A549 (cell line): ENCODE data around the gene NCOA3. TPM values are rescaled to one million over a fixed set of nuclear protein-coding genes. Genes with fewer than 3 reads are reported as not detected.
A peak's percentile ranks its signal among the peaks of the same experiment; 100 is the strongest.

Experiments used
- ATAC-seq, 2 experiments: fragments of 200-7000 bp in 1 of 2; fragments of >200 bp in 1 of 2; cut with Nextera tagmentation in 1 of 2; cut with Tn5 transposase in 1 of 2; 3 replicates each; pipeline versions ENCODE4 v1.8.0 to v1.9.1; 2018 to 2020; ENCODE audit warnings: mild to moderate bottlenecking in 1 of 2, moderate library complexity in 1 of 2
- CTCF ChIA-PET: fragments of 300-600 bp; sonication (Branson Sonifier 250); formaldehyde crosslinking; extraction: SDS; loops from one replicate; lab custom pipeline; 2021; ENCODE audit warnings: antibody characterized with exemption, inconsistent platforms; lab: Yijun Ruan, JAX
- POLR2A ChIA-PET: fragments of 350-600 bp; formaldehyde crosslinking; extraction: SDS; loops from one replicate; lab custom pipeline; 2021; ENCODE audit warnings: antibody characterized with exemption, inconsistent platforms; lab: Yijun Ruan, JAX
- DNase-seq, 2 experiments: peaks; one replicate each; pipeline versions ENCODE4 v3.0.0 to v3.0.0-alpha.2; 2011 to 2016; ENCODE audit warnings: low read depth in 1 of 2, low spot score in 1 of 2
- FAIRE-seq: peaks from 2 replicates; lab custom pipeline; 2011; peaks lifted over from hg19 to GRCh38; lab: Jason Lieb, UNC
- H3K27ac ChIP-seq, 2 experiments: fragments of >200 bp; sonication (Bioruptor Twin); formaldehyde crosslinking; 3 replicates each; pipeline ENCODE4 v1.5.1; 2016 to 2017
- H3K4me1 ChIP-seq: fragments of >200 bp; sonication (Bioruptor Twin); formaldehyde crosslinking; 3 replicates; pipeline ENCODE4 v1.6.1; 2016
- H3K4me2 ChIP-seq: fragments of >200 bp; sonication (Bioruptor Twin); formaldehyde crosslinking; 3 replicates; pipeline ENCODE4 v1.6.1; 2016
- H3K4me3 ChIP-seq: fragments of >200 bp; sonication (Bioruptor Twin); formaldehyde crosslinking; 3 replicates; pipeline ENCODE4 v1.5.1; 2016
- H3K9me3 ChIP-seq: fragments of >200 bp; sonication (Bioruptor Twin); formaldehyde crosslinking; 3 replicates; pipeline ENCODE4 v1.6.1; 2016
- BHLHE40 ChIP-seq: IDR thresholded peaks from 2 replicates; pipeline ENCODE4 v1.6.1; 2012; ENCODE audit warnings: low read depth, low read length, inconsistent platforms
- CHD2 ChIP-seq: fragments of 150-350 bp; IDR thresholded peaks from 2 replicates; pipeline ENCODE4 v1.6.1; 2014; ENCODE audit warnings: low read length; ENCODE audit not compliant: partially characterized antibody
- CHD4 ChIP-seq: fragments of 200-600 bp; sonication (generic); IDR thresholded peaks from 2 replicates; pipeline ENCODE4 v1.6.1; 2016; ENCODE audit warnings: antibody characterized with exemption, mild to moderate bottlenecking, borderline replicate concordance
- EP300 ChIP-seq, 2 experiments: fragments of >200 bp; sonication (Bioruptor Twin); formaldehyde crosslinking; IDR thresholded peaks; 2 replicates in 1 of 2; 3 replicates in 1 of 2; pipeline ENCODE4 v1.6.1; 2016 to 2017
- HOXA7 ChIP-seq: fragments of 250-450 bp; sonication (Bioruptor Pico); IDR thresholded peaks from 2 replicates; pipeline ENCODE4 v1.5.0; 2020; ENCODE audit warnings: mild to moderate bottlenecking, moderate library complexity
- JUNB ChIP-seq: fragments of >200 bp; sonication (Bioruptor Twin); formaldehyde crosslinking; IDR thresholded peaks from 2 replicates; pipeline ENCODE4 v1.6.1; 2016
- KDM1A ChIP-seq: fragments of 200-600 bp; sonication (generic); IDR thresholded peaks from 2 replicates; pipeline ENCODE4 v1.6.1; 2016; ENCODE audit warnings: low read depth, mild to moderate bottlenecking
- KDM5A ChIP-seq: fragments of 200-600 bp; sonication (generic); IDR thresholded peaks from 2 replicates; pipeline ENCODE4 v1.6.1; 2016; ENCODE audit warnings: antibody characterized with exemption, mild to moderate bottlenecking
- MAFK ChIP-seq: fragments of 450-650 bp; IDR thresholded peaks from 2 replicates; pipeline ENCODE4 v1.6.1; 2014; ENCODE audit not compliant: partially characterized antibody
- MAZ ChIP-seq: fragments of 150-350 bp; IDR thresholded peaks from 2 replicates; pipeline ENCODE4 v1.6.1; 2014; ENCODE audit warnings: antibody characterized with exemption, low read depth, low read length, borderline replicate concordance
- MYC ChIP-seq: IDR thresholded peaks from 2 replicates; pipeline ENCODE4 v1.6.1; 2012; ENCODE audit warnings: mild to moderate bottlenecking, inconsistent platforms, low read length, improper control_type of control experiment, borderline replicate concordance
- RAD21 ChIP-seq, 2 experiments: fragments of >200 bp in 1 of 2; sonication (Bioruptor Twin) in 1 of 2; formaldehyde crosslinking in 1 of 2; IDR thresholded peaks in 1 of 2; conservative IDR thresholded peaks in 1 of 2; 2 replicates in 1 of 2; 3 replicates in 1 of 2; pipeline ENCODE4 v1.6.1; 2012 to 2018; ENCODE audit warnings: inconsistent platforms in 1 of 2
- RARB ChIP-seq: fragments of 250-450 bp; sonication (Bioruptor Pico); IDR thresholded peaks from 2 replicates; pipeline ENCODE4 v1.8.0; 2021; ENCODE audit warnings: mild to moderate bottlenecking, moderate library complexity
- RFX5 ChIP-seq: fragments of 450-650 bp; IDR thresholded peaks from 2 replicates; pipeline ENCODE4 v1.7.1; 2014; ENCODE audit warnings: antibody characterized with exemption, mild to moderate bottlenecking, moderate library complexity
- SMC3 ChIP-seq: fragments of >200 bp; sonication (Bioruptor Twin); formaldehyde crosslinking; IDR thresholded peaks from 3 replicates; pipeline ENCODE4 v1.6.1; 2018; ENCODE audit warnings: inconsistent platforms
- TP53 ChIP-seq: fragments of 250-450 bp; sonication (Bioruptor Pico); IDR thresholded peaks from 2 replicates; pipeline ENCODE4 v1.5.0; 2021; ENCODE audit warnings: mild to moderate bottlenecking, moderate library complexity
- ZC3H11A ChIP-seq: fragments of 450-650 bp; IDR thresholded peaks from 2 replicates; pipeline ENCODE4 v1.6.1; 2014; ENCODE audit warnings: antibody characterized with exemption, mild to moderate bottlenecking
- WGBS: methylation state at CpG from one replicate; pipeline ENCODE4 v1.1.6; 2017; ENCODE audit errors: missing lambda C conversion rate; 5-methylcytosine and 5-hydroxymethylcytosine counted together
- polyA plus RNA-seq, 4 experiments: library from polyadenylated mRNA; depleted of rRNA in 3 of 4; stranded (reverse); fragments of >200 nt; fragmentation: RNase III in 1 of 4; extraction: RNeasy Plus Mini Kit Qiagen cat#74134 plus additional on column Dnase treatment in 1 of 4; gene quantifications; 2 replicates in 3 of 4; 3 replicates in 1 of 4; pipeline ENCODE4 v1.2.3, GENCODE V29; 2011 to 2017
- TF ChIP-seq, protein P1 (sequence below): fragments of >200 bp; sonication (Bioruptor Twin); formaldehyde crosslinking; IDR thresholded peaks from 3 replicates; pipeline ENCODE4 v1.6.1; 2016
- TF ChIP-seq, protein P2 (sequence below): fragments of 250-450 bp; sonication (Bioruptor Pico); IDR thresholded peaks from 2 replicates; pipeline ENCODE4 v1.5.0; 2021; ENCODE audit warnings: mild to moderate bottlenecking, moderate library complexity, borderline replicate concordance
- TF ChIP-seq, protein P3 (sequence below): fragments of 150-350 bp; IDR thresholded peaks from 2 replicates; pipeline ENCODE4 v1.6.1; 2014; ENCODE audit warnings: low read depth, mild to moderate bottlenecking, low read length

NCOA3 gene
- polyA plus RNA-seq, 2 of the 4 experiments (the other 2 are of a cell fraction), result 42.9 to 136 TPM

DNA sequence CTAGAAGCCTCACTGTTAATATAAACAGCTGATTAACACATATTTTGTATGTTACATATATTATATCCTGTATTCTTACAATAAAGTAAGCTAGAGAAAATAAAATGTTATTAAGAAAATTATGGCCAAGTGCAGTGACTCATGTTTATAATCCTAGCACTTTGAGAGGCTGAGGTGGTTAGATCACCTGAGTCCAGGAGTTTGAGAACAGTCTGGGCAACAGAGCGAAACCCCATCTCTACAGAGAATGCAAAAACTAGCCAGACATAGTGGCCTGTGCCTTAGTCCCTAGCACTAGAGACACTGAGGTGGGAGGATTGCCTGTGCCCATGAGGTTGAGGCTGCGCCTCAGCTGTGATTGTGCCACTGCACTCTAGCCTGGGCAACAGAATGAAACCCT is 81.9 kb downstream of the NCOA3 start:
- WGBS, result 95% methylated on average over 2 of the region's 2 CpGs
- ChIA-PET CTCF (interaction anchor here (1.5 kb wide), 1 partner anchor 11 kb away, joined by 6 read pairs; no protein-coding TSS in a partner anchor), POLR2A (no interaction called here)
- ATAC-seq (no peak), DNase-seq (no peak), FAIRE-seq (no peak)
- TF ChIP-seq SMC3, result no peak
- TF ChIP-seq CHD4, result no peak
- TF ChIP-seq, protein P1, sequence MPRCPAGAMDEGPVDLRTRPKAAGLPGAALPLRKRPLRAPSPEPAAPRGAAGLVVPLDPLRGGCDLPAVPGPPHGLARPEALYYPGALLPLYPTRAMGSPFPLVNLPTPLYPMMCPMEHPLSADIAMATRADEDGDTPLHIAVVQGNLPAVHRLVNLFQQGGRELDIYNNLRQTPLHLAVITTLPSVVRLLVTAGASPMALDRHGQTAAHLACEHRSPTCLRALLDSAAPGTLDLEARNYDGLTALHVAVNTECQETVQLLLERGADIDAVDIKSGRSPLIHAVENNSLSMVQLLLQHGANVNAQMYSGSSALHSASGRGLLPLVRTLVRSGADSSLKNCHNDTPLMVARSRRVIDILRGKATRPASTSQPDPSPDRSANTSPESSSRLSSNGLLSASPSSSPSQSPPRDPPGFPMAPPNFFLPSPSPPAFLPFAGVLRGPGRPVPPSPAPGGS, result no peak
- TF ChIP-seq MAFK, result no peak
- no peak for TF ChIP-seq MAZ
- TF ChIP-seq KDM1A, result no peak
- Histone ChIP-seq H3K27ac (peak overlapping the region in 1 of 2 experiments; percentile 23; a peak in 2 of 6 replicates), H3K4me2 (no peak overlapping the region), H3K4me1 (peaks cover 61% of the 10 kb centered on the region), H3K9me3 (no peaks in the 10 kb centered on the region), H3K4me3 (no peak overlapping the region)

DNA sequence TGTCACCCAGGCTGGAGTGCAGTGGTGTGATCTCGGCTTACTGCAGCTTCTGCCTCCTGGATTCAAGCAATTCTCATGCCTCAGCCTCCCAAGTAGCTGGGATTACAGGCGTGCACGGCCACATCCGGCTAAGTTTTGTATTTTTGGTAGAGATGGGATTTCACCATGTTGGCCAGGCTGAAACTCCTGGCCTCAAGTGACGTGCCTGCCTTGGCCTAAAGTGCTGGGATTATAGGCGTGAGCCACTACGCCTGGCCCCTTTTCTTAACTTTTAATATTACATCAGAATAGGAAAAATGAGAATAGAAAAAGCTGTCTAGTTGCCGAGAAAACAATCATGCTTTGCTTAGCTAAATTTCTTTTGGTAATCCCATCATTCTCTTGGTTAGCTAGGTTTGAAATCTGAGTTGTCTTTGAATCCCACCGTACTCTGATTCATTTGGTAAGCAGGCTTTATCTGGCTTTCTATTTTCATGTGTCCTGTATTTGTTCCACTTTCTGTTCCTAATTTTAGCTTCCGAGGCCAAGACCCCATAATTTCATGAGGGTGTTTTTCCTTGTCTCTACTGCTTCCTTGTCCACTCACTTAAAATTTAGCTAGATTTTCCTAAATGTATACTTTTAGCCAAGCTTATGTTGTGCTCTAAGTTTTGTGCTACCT is 83.5 kb downstream of the NCOA3 start:
- ChIA-PET CTCF (interaction anchor here (0.6 to 1.5 kb wide), 2 partner anchors 13 to 1436 kb away, joined by 3 read pairs; no protein-coding TSS in a partner anchor), POLR2A (interaction anchor here (0.6 kb wide), 1 partner anchor 1066 kb away, joined by 3 read pairs; no protein-coding TSS in a partner anchor)
- no peak for DNase-seq
- peak overlapping the region in 1 of 2 experiments; percentile 12; a peak in 1 of 6 replicates for H3K27ac ChIP-seq
- no peak for FAIRE-seq
- no peak overlapping the region for H3K4me2 ChIP-seq
- H3K4me1 ChIP-seq, result peaks cover 52% of the 10 kb centered on the region
- H3K4me3 ChIP-seq, result no peak overlapping the region
- WGBS, result 95% methylated on average over 10 of the region's 10 CpGs
- TF ChIP-seq MYC, result no peak
- TF ChIP-seq RFX5, result no peak
- no peak for TF ChIP-seq BHLHE40
- TF ChIP-seq TP53, result no peak
- TF ChIP-seq, protein P2, sequence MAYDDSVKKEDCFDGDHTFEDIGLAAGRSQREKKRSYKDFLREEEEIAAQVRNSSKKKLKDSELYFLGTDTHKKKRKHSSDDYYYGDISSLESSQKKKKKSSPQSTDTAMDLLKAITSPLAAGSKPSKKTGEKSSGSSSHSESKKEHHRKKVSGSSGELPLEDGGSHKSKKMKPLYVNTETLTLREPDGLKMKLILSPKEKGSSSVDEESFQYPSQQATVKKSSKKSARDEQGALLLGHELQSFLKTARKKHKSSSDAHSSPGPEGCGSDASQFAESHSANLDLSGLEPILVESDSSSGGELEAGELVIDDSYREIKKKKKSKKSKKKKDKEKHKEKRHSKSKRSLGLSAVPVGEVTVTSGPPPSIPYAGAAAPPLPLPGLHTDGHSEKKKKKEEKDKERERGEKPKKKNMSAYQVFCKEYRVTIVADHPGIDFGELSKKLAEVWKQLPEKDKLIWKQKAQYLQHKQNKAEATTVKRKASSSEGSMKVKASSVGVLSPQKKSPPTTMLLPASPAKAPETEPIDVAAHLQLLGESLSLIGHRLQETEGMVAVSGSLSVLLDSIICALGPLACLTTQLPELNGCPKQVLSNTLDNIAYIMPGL (CRISPR knock-in tag), result no peak
- TF ChIP-seq, protein P3, sequence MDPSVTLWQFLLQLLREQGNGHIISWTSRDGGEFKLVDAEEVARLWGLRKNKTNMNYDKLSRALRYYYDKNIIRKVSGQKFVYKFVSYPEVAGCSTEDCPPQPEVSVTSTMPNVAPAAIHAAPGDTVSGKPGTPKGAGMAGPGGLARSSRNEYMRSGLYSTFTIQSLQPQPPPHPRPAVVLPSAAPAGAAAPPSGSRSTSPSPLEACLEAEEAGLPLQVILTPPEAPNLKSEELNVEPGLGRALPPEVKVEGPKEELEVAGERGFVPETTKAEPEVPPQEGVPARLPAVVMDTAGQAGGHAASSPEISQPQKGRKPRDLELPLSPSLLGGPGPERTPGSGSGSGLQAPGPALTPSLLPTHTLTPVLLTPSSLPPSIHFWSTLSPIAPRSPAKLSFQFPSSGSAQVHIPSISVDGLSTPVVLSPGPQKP, result no peak
- TF ChIP-seq JUNB, result no peak
- TF ChIP-seq ZC3H11A, result no peak
- TF ChIP-seq EP300 (IDR thresholded peaks at IDR 0.05), result no peak
- no peak for TF ChIP-seq HOXA7 (CRISPR knock-in tag)
- TF ChIP-seq RARB (CRISPR knock-in tag), result no peak
- no peak for TF ChIP-seq CHD2
- TF ChIP-seq RAD21 (conservative IDR thresholded peaks at IDR 0.05 in 1 of 2, IDR thresholded peaks at IDR 0.05 in 1 of 2), result no peak
- no peak for TF ChIP-seq KDM5A
- H3K9me3 ChIP-seq, result no peaks in the 10 kb centered on the region
- ATAC-seq, result no peak
